Neural crest cell (in vitro differentiated cells): ENCODE data around the gene PLB1. TPM values are rescaled to one million over a fixed set of nuclear protein-coding genes. Genes with fewer than 3 reads are reported as not detected.

Source experiments
- DNase-seq: peaks from one replicate; pipeline ENCODE4 v3.0.0; 2021; ENCODE audit warnings: low read depth, mixed read lengths, low spot score
- H3K27ac Mint-ChIP-seq: one replicate; pipeline ENCODE4 v1.8.0; 2021; ENCODE audit warnings: mild to moderate bottlenecking, mixed read lengths; ENCODE audit not compliant: unreplicated experiment
- H3K27me3 Mint-ChIP-seq: 2 replicates; pipeline ENCODE4 v1.8.0; 2021; ENCODE audit warnings: low read depth, mild to moderate bottlenecking, mixed read lengths
- H3K36me3 Mint-ChIP-seq: 2 replicates; pipeline ENCODE4 v1.8.0; 2021; ENCODE audit warnings: low read depth, mild to moderate bottlenecking, mixed read lengths
- H3K4me1 Mint-ChIP-seq: 2 replicates; pipeline ENCODE4 v1.8.0; 2021; ENCODE audit warnings: mixed read lengths
- H3K4me3 Mint-ChIP-seq: one replicate; pipeline ENCODE4 v1.8.0; 2021; ENCODE audit warnings: mild to moderate bottlenecking, mixed read lengths
- H3K9me3 Mint-ChIP-seq: 2 replicates; pipeline ENCODE4 v1.8.0; 2021; ENCODE audit warnings: mixed read lengths
- CTCF ChIP-seq: fragments of 200-600 bp; sonication (generic); conservative IDR thresholded peaks from 2 replicates; pipeline ENCODE4 v1.5.0; 2021; ENCODE audit warnings: antibody characterized with exemption, mild to moderate bottlenecking
- total RNA-seq: library from RNA; stranded (reverse); gene quantifications from 2 replicates; pipeline ENCODE4 v1.2.1, GENCODE V29; 2021

The PLB1 gene
- total RNA-seq, 1 donor from 2014 or later: 0.16 TPM

DNA sequence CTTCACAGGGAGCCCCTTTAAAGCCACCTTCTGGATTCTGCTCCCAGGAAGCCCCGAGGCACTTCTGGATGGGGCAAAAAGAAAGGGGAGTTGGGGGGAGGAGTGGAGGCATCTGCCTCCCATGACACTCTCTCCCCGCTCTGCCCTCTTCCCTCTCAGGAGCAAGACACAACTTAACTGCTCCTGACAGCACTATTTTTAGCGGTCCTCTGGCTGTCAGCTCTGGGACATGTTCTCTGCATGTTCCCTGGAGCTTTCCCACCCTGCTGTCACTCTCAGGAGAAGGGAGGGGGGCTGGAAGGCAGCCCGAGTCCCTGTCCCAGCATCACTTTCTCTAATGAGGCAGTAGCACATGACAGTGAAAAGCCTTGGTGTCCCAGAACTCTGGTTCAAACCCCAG lies 32.3 kb downstream of the PLB1 start:
- no peaks in the 10 kb centered on the region for H3K9me3 Mint-ChIP-seq
- peaks cover 17% of the 10 kb centered on the region for H3K27me3 Mint-ChIP-seq
- no peaks in the 10 kb centered on the region for H3K36me3 Mint-ChIP-seq
- peaks cover 7% of the 10 kb centered on the region for H3K4me1 Mint-ChIP-seq
- H3K4me3 Mint-ChIP-seq: no peak overlapping the region
- TF ChIP-seq CTCF: no peak
- no peak overlapping the region for H3K27ac Mint-ChIP-seq
- DNase-seq: no peak

DNA sequence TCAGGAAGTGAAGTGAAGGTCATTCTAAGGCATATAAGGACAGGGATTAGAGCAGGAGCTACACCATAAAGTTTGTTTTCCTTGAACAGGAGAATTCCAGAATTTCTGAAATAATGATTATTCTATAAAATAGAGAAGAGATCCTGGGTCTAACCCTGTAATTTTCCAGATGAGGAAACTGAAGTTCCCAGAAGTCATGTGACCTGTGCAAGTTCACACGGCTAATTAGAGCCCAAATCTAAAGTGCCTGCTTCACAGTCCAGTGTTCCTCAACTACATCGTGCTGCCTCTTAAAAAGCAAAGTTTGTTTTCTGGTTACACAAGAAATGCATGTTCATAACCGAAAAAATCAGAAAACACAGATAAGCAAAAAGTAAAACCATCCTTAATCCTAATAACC lies 34.9 kb downstream of the PLB1 start:
- DNase-seq: no peak
- Mint-ChIP-seq H3K4me3 (no peak overlapping the region), H3K4me1 (no peaks in the 10 kb centered on the region), H3K27me3 (peaks cover 13% of the 10 kb centered on the region), H3K9me3 (no peaks in the 10 kb centered on the region), H3K27ac (no peak overlapping the region), H3K36me3 (no peaks in the 10 kb centered on the region)
- TF ChIP-seq CTCF: no peak

GRCh38 chr2:28532399-28532798 lies 36.5 kb downstream of the PLB1 start:
- peaks cover 13% of the 10 kb centered on the region for H3K27me3 Mint-ChIP-seq
- no peaks in the 10 kb centered on the region for H3K9me3 Mint-ChIP-seq
- H3K36me3 Mint-ChIP-seq: no peaks in the 10 kb centered on the region
- no peak for TF ChIP-seq CTCF
- H3K27ac Mint-ChIP-seq: no peak overlapping the region
- H3K4me3 Mint-ChIP-seq: no peak overlapping the region
- no peak for DNase-seq
- H3K4me1 Mint-ChIP-seq: peaks cover 3% of the 10 kb centered on the region

- no peak for TF ChIP-seq CTCF
- peaks cover 13% of the 10 kb centered on the region for H3K27me3 Mint-ChIP-seq
- H3K4me1 Mint-ChIP-seq: peaks cover 3% of the 10 kb centered on the region
Measured at GRCh38 chr2:28533044-28533680, 37.3 kb downstream of the PLB1 start.

GRCh38 chr2:28534817-28535216 lies 39.0 kb downstream of the PLB1 start:
- Mint-ChIP-seq H3K4me1 (peaks cover 3% of the 10 kb centered on the region), H3K27ac (no peak overlapping the region), H3K27me3 (peaks cover 13% of the 10 kb centered on the region), H3K9me3 (no peaks in the 10 kb centered on the region), H3K4me3 (no peak overlapping the region), H3K36me3 (no peaks in the 10 kb centered on the region)
- no peak for DNase-seq
- no peak for TF ChIP-seq CTCF

More at GRCh38 chr2:28533044-28533680, 37.3 kb downstream of the PLB1 start:
- no peak overlapping the region for H3K27ac Mint-ChIP-seq
- H3K36me3 Mint-ChIP-seq: no peaks in the 10 kb centered on the region
- DNase-seq: no peak
- H3K4me3 Mint-ChIP-seq: no peak overlapping the region
- no peaks in the 10 kb centered on the region for H3K9me3 Mint-ChIP-seq
